Measurements from ENCODE around the gene ANKRD60.

DNA sequence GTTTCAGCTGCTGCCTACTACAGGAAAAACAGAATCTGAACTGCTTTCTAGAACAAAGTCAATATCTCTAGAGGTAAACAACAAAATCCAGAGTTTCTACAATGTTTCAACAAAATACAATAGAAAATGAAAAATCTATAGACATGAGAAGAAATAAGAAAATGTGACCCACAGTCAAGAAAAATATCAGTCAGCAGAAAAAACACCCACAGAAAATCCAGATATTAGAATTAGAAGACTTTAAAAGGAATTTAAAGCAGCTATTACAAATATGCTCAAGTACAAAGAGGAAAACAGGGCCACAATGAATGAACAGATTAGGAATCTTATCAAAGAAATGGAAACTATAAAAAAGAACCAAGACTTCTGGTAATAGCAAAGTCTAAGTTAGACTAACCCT lies 26.4 kb upstream of the ANKRD60 start:
- TF ChIP-seq EP300 (IDR thresholded peaks at IDR 0.05), result no peak
- TF ChIP-seq, protein P1, sequence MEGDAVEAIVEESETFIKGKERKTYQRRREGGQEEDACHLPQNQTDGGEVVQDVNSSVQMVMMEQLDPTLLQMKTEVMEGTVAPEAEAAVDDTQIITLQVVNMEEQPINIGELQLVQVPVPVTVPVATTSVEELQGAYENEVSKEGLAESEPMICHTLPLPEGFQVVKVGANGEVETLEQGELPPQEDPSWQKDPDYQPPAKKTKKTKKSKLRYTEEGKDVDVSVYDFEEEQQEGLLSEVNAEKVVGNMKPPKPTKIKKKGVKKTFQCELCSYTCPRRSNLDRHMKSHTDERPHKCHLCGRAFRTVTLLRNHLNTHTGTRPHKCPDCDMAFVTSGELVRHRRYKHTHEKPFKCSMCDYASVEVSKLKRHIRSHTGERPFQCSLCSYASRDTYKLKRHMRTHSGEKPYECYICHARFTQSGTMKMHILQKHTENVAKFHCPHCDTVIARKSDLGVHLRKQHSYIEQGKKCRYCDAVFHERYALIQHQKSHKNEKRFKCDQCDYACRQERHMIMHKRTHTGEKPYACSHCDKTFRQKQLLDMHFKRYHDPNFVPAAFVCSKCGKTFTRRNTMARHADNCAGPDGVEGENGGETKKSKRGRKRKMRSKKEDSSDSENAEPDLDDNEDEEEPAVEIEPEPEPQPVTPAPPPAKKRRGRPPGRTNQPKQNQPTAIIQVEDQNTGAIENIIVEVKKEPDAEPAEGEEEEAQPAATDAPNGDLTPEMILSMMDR (IDR thresholded peaks at IDR 0.05), result no peak
